ENCODE results near the gene CC2D1B.
A peak's percentile ranks its signal among the peaks of the same experiment; 100 is the strongest.

The CC2D1B gene, protein sequence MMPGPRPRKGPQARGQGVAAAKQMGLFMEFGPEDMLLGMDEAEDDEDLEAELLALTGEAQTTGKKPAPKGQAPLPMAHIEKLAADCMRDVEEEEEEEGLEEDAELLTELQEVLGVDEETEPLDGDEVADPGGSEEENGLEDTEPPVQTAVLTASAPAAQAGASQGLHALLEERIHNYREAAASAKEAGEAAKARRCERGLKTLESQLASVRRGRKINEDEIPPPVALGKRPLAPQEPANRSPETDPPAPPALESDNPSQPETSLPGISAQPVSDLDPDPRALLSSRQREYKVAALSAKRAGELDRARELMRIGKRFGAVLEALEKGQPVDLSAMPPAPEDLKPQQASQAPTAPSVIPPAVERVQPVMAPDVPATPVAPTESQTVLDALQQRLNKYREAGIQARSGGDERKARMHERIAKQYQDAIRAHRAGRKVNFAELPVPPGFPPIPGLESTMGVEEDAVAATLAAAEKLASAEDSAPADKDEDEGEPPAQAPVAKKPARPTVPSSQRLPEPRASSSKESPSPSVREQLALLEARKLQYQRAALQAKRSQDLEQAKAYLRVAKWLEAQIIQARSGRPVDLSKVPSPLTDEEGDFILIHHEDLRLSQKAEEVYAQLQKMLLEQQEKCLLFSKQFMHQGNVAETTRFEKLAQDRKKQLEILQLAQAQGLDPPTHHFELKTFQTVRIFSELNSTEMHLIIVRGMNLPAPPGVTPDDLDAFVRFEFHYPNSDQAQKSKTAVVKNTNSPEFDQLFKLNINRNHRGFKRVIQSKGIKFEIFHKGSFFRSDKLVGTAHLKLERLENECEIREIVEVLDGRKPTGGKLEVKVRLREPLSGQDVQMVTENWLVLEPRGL

GRCh38 chr1:52365746-52366516 is at the start of gene CC2D1B:
CC2D1B (minus strand) TSS chr1:52366205; CDS start chr1:52364620, 1,585 bp downstream.
- H3K9me3 ChIP-seq: no peaks in the 10 kb centered on the region
- intact Hi-C loops (cut with DNase I; ENCODE audit: low total_unique reads): loop anchor here (5.0 to 10.0 kb wide), 3 partner anchors 36 to 319 kb away; partner anchors contain the start of genes BTF3L4, ORC1, PRPF38A and TXNDC12
- TF ChIP-seq CTCF (IDR thresholded peaks at IDR 0.05): peak; percentile 36 to 41
- H3K4me1 ChIP-seq: peaks cover 0 to 27% (median 16%) of the 10 kb centered on the region in 4 donors
- peak; percentile 97 to 99 for DNase-seq
- H3K4me3 ChIP-seq: peak within 1 kb of the TSS; percentile 88 to 90
- no peaks in the 10 kb centered on the region for H3K27me3 ChIP-seq
- peak within 1 kb of the TSS; percentile 91 to 96 for H3K27ac ChIP-seq
- H3K36me3 ChIP-seq: peaks cover 18 to 22% (median 20%) of the 10 kb centered on the region in 3 donors

- H3K27ac ChIP-seq: no peak overlapping the region
- intact Hi-C loops (cut with DNase I; ENCODE audit: low total_unique reads): no loop called here
- no peak for DNase-seq
- H3K36me3 ChIP-seq: peaks cover 85 to 99% (median 92%) of the 10 kb centered on the region in 3 donors
- H3K27me3 ChIP-seq: no peaks in the 10 kb centered on the region
- no peak overlapping the region for H3K4me3 ChIP-seq
- no peaks in the 10 kb centered on the region for H3K4me1 ChIP-seq
- no peaks in the 10 kb centered on the region for H3K9me3 ChIP-seq
- no peak for TF ChIP-seq CTCF (IDR thresholded peaks at IDR 0.05)
Measured at GRCh38 chr1:52414942-52415341, 48.9 kb upstream of the CC2D1B start.

GRCh38 chr1:52413410-52413989 is 47.5 kb upstream of the CC2D1B start:
- Histone ChIP-seq H3K36me3 (peaks cover 91 to 100% (median 93%) of the 10 kb centered on the region in 3 donors), H3K4me1 (no peaks in the 10 kb centered on the region), H3K27me3 (no peaks in the 10 kb centered on the region), H3K9me3 (no peaks in the 10 kb centered on the region), H3K27ac (no peak overlapping the region), H3K4me3 (no peak overlapping the region)
- intact Hi-C loops (cut with DNase I; ENCODE audit: low total_unique reads): no loop called here
- no peak for DNase-seq
- TF ChIP-seq CTCF (IDR thresholded peaks at IDR 0.05): no peak

DNA sequence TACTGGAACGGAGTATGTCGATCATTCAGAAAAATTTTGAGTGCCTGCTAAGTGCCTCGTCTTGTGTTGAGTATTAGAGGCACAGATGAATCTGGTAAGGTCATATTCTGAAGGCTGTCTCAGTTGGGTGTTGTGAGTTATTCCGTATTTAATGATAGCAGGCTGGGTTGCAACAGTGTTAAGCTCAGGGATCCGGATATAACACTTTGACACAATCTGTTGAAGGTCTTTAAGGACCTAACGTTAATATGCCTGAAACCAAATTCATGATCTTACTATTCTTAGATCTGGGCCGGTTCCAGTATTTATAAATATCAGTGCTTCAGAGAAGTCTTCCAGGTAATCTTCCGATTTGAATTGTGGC is 39.0 kb upstream of the CC2D1B start:
- no peaks in the 10 kb centered on the region for H3K9me3 ChIP-seq
- peaks cover 0 to 26% (median 17%) of the 10 kb centered on the region in 4 donors for H3K4me1 ChIP-seq
- intact Hi-C loops (cut with DNase I; ENCODE audit: low total_unique reads): loop anchor here (5.0 kb wide), 1 partner anchor 38 kb away; the partner anchor contains the start of gene CC2D1B
- H3K27me3 ChIP-seq: no peaks in the 10 kb centered on the region
- DNase-seq: no peak
- H3K27ac ChIP-seq: peak overlapping the region; percentile 82 to 88
- no peak for TF ChIP-seq CTCF (IDR thresholded peaks at IDR 0.05)
- H3K36me3 ChIP-seq: peaks cover 21 to 38% (median 23%) of the 10 kb centered on the region in 3 donors
- peak overlapping the region; percentile 69 to 84 for H3K4me3 ChIP-seq
